ENCODE measurements around the gene ARAP3. TPM values are rescaled to one million over a fixed set of nuclear protein-coding genes. Genes with fewer than 3 reads are reported as not detected.
A peak's percentile ranks its signal among the peaks of the same experiment; 100 is the strongest.

The ARAP3 gene
- total RNA-seq, 1 donor from 2014 or later = 17.4 TPM

DNA sequence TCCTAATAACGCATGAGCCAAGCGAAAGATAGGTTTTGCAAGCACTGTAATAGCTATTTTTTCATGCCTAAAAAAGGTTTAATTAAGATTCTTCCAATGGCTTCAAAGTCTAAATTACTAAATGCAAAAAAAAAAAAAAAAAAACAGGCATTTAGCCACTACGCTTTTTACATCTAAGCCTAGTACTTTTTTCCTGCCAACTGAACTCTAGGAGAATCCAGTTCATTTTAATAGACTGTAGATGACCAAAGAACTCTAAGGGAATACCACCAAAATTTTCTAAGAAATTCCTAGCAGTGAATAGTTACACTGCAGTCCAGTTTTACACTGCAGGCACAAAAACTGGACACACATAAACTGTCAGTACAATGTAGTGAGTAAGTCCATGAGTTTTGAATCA is 73.0 kb downstream of the ARAP3 start:
- Mint-ChIP-seq H3K4me1 (ENCODE audit: low read depth, unreplicated experiment) (peaks cover 10% of the 10 kb centered on the region), H3K36me3 (ENCODE audit: low read depth, unreplicated experiment) (peaks cover 2% of the 10 kb centered on the region), H3K4me3 (ENCODE audit: unreplicated experiment) (no peak overlapping the region), H3K27me3 (ENCODE audit: low read depth, unreplicated experiment) (no peaks in the 10 kb centered on the region), H3K27ac (ENCODE audit: unreplicated experiment) (no peak overlapping the region), H3K9me3 (ENCODE audit: unreplicated experiment) (no peaks in the 10 kb centered on the region)
- H3K79me2 ChIP-seq (ENCODE audit: insufficient read depth, low read length) = peaks cover 90% of the 10 kb centered on the region
- TF ChIP-seq, protein P1, sequence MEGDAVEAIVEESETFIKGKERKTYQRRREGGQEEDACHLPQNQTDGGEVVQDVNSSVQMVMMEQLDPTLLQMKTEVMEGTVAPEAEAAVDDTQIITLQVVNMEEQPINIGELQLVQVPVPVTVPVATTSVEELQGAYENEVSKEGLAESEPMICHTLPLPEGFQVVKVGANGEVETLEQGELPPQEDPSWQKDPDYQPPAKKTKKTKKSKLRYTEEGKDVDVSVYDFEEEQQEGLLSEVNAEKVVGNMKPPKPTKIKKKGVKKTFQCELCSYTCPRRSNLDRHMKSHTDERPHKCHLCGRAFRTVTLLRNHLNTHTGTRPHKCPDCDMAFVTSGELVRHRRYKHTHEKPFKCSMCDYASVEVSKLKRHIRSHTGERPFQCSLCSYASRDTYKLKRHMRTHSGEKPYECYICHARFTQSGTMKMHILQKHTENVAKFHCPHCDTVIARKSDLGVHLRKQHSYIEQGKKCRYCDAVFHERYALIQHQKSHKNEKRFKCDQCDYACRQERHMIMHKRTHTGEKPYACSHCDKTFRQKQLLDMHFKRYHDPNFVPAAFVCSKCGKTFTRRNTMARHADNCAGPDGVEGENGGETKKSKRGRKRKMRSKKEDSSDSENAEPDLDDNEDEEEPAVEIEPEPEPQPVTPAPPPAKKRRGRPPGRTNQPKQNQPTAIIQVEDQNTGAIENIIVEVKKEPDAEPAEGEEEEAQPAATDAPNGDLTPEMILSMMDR (IDR thresholded peaks at IDR 0.05; ENCODE audit: insufficient read depth, low read depth, low read length) = no peak
- no peak for TF ChIP-seq EZH2 (IDR thresholded peaks at IDR 0.05; ENCODE audit: insufficient read depth, low read length)
- no peak overlapping the region for H3K27ac ChIP-seq (ENCODE audit: low read depth, low read length)
- peaks cover 6% of the 10 kb centered on the region for H3K4me1 ChIP-seq (ENCODE audit: insufficient read depth, low read length)
- no peaks in the 10 kb centered on the region for H3K27me3 ChIP-seq (ENCODE audit: insufficient read depth, low read length)
- no peak for DNase-seq (ENCODE audit: low read depth)
- H3K36me3 ChIP-seq (ENCODE audit: insufficient read depth, low read length) = no peaks in the 10 kb centered on the region
- H3K4me3 ChIP-seq (ENCODE audit: insufficient read depth, low read depth, low read length) = no peak overlapping the region
- H3K9ac ChIP-seq (ENCODE audit: low read length) = no peak overlapping the region
- H4K20me1 ChIP-seq (ENCODE audit: insufficient read depth, low read length) = peaks cover 40% of the 10 kb centered on the region
- H3K4me2 ChIP-seq (ENCODE audit: low read length) = no peak overlapping the region
- H2AFZ ChIP-seq (ENCODE audit: low read depth, low read length) = no peak overlapping the region
- no peaks in the 10 kb centered on the region for H3K9me3 ChIP-seq (ENCODE audit: insufficient read depth, low read depth, low read length)
- FAIRE-seq = no peak

DNA sequence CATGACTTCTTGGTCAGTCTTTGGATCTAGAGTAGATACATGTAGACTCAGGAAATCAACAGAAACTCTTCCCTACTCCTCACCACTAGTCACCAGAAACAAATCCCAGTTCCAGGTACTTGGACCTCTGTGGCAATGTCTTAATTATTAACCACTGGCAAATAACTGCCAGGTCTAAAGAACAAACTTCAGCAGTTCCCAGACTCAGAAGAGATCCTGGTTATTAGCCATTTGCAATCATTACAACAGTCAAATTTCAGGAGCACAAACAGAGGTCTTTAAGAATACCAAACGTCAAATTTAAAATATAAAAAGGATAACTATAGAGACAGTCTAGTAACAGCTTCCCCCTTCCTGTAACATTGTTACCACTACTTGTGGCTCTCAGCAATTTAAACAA is 73.5 kb downstream of the ARAP3 start:
- H2AFZ ChIP-seq (ENCODE audit: low read depth, low read length) = no peak overlapping the region
- H3K9ac ChIP-seq (ENCODE audit: low read length) = no peak overlapping the region
- H3K36me3 ChIP-seq (ENCODE audit: insufficient read depth, low read length) = no peaks in the 10 kb centered on the region
- peaks cover 90% of the 10 kb centered on the region for H3K79me2 ChIP-seq (ENCODE audit: insufficient read depth, low read length)
- Mint-ChIP-seq H3K27me3 (ENCODE audit: low read depth, unreplicated experiment) (no peaks in the 10 kb centered on the region), H3K9me3 (ENCODE audit: unreplicated experiment) (no peaks in the 10 kb centered on the region), H3K27ac (ENCODE audit: unreplicated experiment) (no peak overlapping the region), H3K4me1 (ENCODE audit: low read depth, unreplicated experiment) (peaks cover 10% of the 10 kb centered on the region), H3K4me3 (ENCODE audit: unreplicated experiment) (no peak overlapping the region), H3K36me3 (ENCODE audit: low read depth, unreplicated experiment) (peaks cover 2% of the 10 kb centered on the region)
- no peak overlapping the region for H3K4me2 ChIP-seq (ENCODE audit: low read length)
- H4K20me1 ChIP-seq (ENCODE audit: insufficient read depth, low read length) = peaks cover 44% of the 10 kb centered on the region
- peaks cover 10% of the 10 kb centered on the region for H3K4me1 ChIP-seq (ENCODE audit: insufficient read depth, low read length)
- DNase-seq (ENCODE audit: low read depth) (no peak), FAIRE-seq (no peak)
- H3K9me3 ChIP-seq (ENCODE audit: insufficient read depth, low read depth, low read length) = no peaks in the 10 kb centered on the region
- H3K27ac ChIP-seq (ENCODE audit: low read depth, low read length) = no peak overlapping the region
- no peaks in the 10 kb centered on the region for H3K27me3 ChIP-seq (ENCODE audit: insufficient read depth, low read length)
- no peak overlapping the region for H3K4me3 ChIP-seq (ENCODE audit: insufficient read depth, low read depth, low read length)
- TF ChIP-seq EZH2 (IDR thresholded peaks at IDR 0.05; ENCODE audit: insufficient read depth, low read length) = no peak
- TF ChIP-seq, protein P1 (IDR thresholded peaks at IDR 0.05; ENCODE audit: insufficient read depth, low read depth, low read length) = no peak

DNA sequence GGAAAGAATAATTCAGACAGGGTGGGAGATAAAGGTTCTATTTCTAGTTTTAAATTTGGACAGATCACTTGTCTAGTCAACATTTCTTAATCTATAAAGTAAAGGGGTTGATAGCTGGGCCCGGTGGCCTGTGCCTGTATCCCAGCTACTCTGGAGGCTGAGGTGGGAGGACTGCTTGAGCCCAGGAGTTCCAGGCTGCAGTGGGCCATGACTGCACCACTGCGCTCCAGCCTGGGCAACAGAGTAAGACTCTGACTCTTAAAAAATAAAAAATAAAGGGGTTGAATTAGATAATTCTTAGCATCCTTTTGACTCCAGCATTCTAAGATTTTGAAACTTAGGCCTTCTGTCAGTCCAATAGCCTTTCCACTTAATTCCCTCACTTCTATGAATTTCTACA is 74.0 kb downstream of the ARAP3 start:
- no peaks in the 10 kb centered on the region for H3K9me3 ChIP-seq (ENCODE audit: insufficient read depth, low read depth, low read length)
- FAIRE-seq = no peak
- H3K9me3 Mint-ChIP-seq (ENCODE audit: unreplicated experiment) = no peaks in the 10 kb centered on the region
- H3K27me3 ChIP-seq (ENCODE audit: insufficient read depth, low read length) = no peaks in the 10 kb centered on the region
- H3K4me3 ChIP-seq (ENCODE audit: insufficient read depth, low read depth, low read length) = no peak overlapping the region
- peaks cover 40% of the 10 kb centered on the region for H4K20me1 ChIP-seq (ENCODE audit: insufficient read depth, low read length)
- no peak overlapping the region for H3K27ac ChIP-seq (ENCODE audit: low read depth, low read length)
- H3K4me2 ChIP-seq (ENCODE audit: low read length) = no peak overlapping the region
- peak overlapping the region; percentile 69 for H3K4me3 Mint-ChIP-seq (ENCODE audit: unreplicated experiment)
- H3K4me1 Mint-ChIP-seq (ENCODE audit: low read depth, unreplicated experiment) = peaks cover 9% of the 10 kb centered on the region
- H3K27me3 Mint-ChIP-seq (ENCODE audit: low read depth, unreplicated experiment) = no peaks in the 10 kb centered on the region
- H3K36me3 Mint-ChIP-seq (ENCODE audit: low read depth, unreplicated experiment) = peaks cover 2% of the 10 kb centered on the region
- no peak overlapping the region for H2AFZ ChIP-seq (ENCODE audit: low read depth, low read length)
- TF ChIP-seq, protein P1 (IDR thresholded peaks at IDR 0.05; ENCODE audit: insufficient read depth, low read depth, low read length) = no peak
- TF ChIP-seq EZH2 (IDR thresholded peaks at IDR 0.05; ENCODE audit: insufficient read depth, low read length) = no peak
- no peaks in the 10 kb centered on the region for H3K36me3 ChIP-seq (ENCODE audit: insufficient read depth, low read length)
- DNase-seq (ENCODE audit: low read depth) = no peak
- H3K4me1 ChIP-seq (ENCODE audit: insufficient read depth, low read length) = peaks cover 10% of the 10 kb centered on the region
- H3K9ac ChIP-seq (ENCODE audit: low read length) = no peak overlapping the region
- H3K79me2 ChIP-seq (ENCODE audit: insufficient read depth, low read length) = peaks cover 90% of the 10 kb centered on the region
- no peak overlapping the region for H3K27ac Mint-ChIP-seq (ENCODE audit: unreplicated experiment)
